H9 (cell line): ENCODE data around the gene TRABD2B. TPM values are rescaled to one million over a fixed set of nuclear protein-coding genes. Genes with fewer than 3 reads are reported as not detected.
A peak's percentile ranks its signal among the peaks of the same experiment; 100 is the strongest.

ENCODE experiments used
- DNase-seq: peaks from one replicate; pipeline ENCODE4 v3.0.0-alpha.2; 2017
- H2AFZ ChIP-seq: one replicate; pipeline ENCODE4 v1.6.1; 2013; ENCODE audit warnings: mild to moderate bottlenecking, low read length, control low read depth, moderate library complexity
- H2AK5ac ChIP-seq: 2 replicates; pipeline ENCODE4 v1.6.1; 2013; ENCODE audit warnings: low read length, control low read depth, mixed read lengths; ENCODE audit not compliant: insufficient read length
- H2BK120ac ChIP-seq: one replicate; pipeline ENCODE4 v1.6.1; 2013; ENCODE audit warnings: low read depth, mild to moderate bottlenecking, low read length, control low read depth, inconsistent platforms; ENCODE audit not compliant: poor library complexity, severe bottlenecking
- H2BK12ac ChIP-seq: 2 replicates; pipeline ENCODE4 v1.6.1; 2013; ENCODE audit warnings: low read length, control low read depth, mixed read lengths, low read depth; ENCODE audit not compliant: insufficient read length
- H2BK15ac ChIP-seq: 2 replicates; pipeline ENCODE4 v1.6.1; 2013; ENCODE audit warnings: low read depth, low read length, control low read depth
- H2BK20ac ChIP-seq: one replicate; pipeline ENCODE4 v1.6.1; 2013; ENCODE audit warnings: low read depth, mild to moderate bottlenecking, low read length, control low read depth, inconsistent platforms; ENCODE audit not compliant: poor library complexity, severe bottlenecking
- H2BK5ac ChIP-seq: 2 replicates; pipeline ENCODE4 v1.6.1; 2013; ENCODE audit warnings: low read length, control low read depth, mixed read lengths; ENCODE audit not compliant: insufficient read length
- H3K14ac ChIP-seq: 2 replicates; pipeline ENCODE4 v1.6.1; 2013; ENCODE audit warnings: low read length, control low read depth; ENCODE audit not compliant: insufficient read depth
- H3K18ac ChIP-seq: 2 replicates; pipeline ENCODE4 v1.6.1; 2013; ENCODE audit warnings: low read depth, mild to moderate bottlenecking, mixed read lengths, low read length, control low read depth; ENCODE audit not compliant: insufficient read length
- H3K23ac ChIP-seq: 2 replicates; pipeline ENCODE4 v1.6.1; 2013; ENCODE audit warnings: low read length, control low read depth, mixed read lengths, low read depth; ENCODE audit not compliant: insufficient read length
- H3K23me2 ChIP-seq: 2 replicates; pipeline ENCODE4 v1.6.1; 2013; ENCODE audit warnings: low read depth, mild to moderate bottlenecking, mixed read lengths, low read length, control low read depth; ENCODE audit not compliant: insufficient read length, poor library complexity, severe bottlenecking
- H3K27ac ChIP-seq: 2 replicates; pipeline ENCODE4 v1.5.1; 2013; ENCODE audit warnings: low read length, control low read depth, mixed read lengths, low read depth; ENCODE audit not compliant: insufficient read length
- H3K27me3 ChIP-seq: 2 replicates; pipeline ENCODE4 v1.6.1; 2013; ENCODE audit warnings: low read length, control low read depth, inconsistent platforms; ENCODE audit not compliant: insufficient read depth
- H3K4ac ChIP-seq: 2 replicates; pipeline ENCODE4 v1.6.1; 2013; ENCODE audit warnings: low read depth, mild to moderate bottlenecking, control low read depth, inconsistent platforms, low read length, moderate library complexity
- H3K4me1 ChIP-seq: 2 replicates; pipeline ENCODE4 v1.6.1; 2013; ENCODE audit warnings: low read length, control low read depth, inconsistent platforms; ENCODE audit not compliant: insufficient read depth
- H3K4me2 ChIP-seq: 2 replicates; pipeline ENCODE4 v1.6.1; 2013; ENCODE audit warnings: low read length, control low read depth, mixed read lengths; ENCODE audit not compliant: insufficient read length, insufficient read depth
- H3K56ac ChIP-seq: 2 replicates; pipeline ENCODE4 v1.6.1; 2013; ENCODE audit warnings: low read depth, mild to moderate bottlenecking, mixed read lengths, low read length, control low read depth; ENCODE audit not compliant: insufficient read length
- H3K79me1 ChIP-seq: 2 replicates; pipeline ENCODE4 v1.6.1; 2013; ENCODE audit warnings: low read depth, mild to moderate bottlenecking, moderate library complexity, low read length, control low read depth, inconsistent platforms; ENCODE audit not compliant: insufficient read depth, poor library complexity, severe bottlenecking
- H3K79me2 ChIP-seq: 2 replicates; pipeline ENCODE4 v1.6.1; 2013; ENCODE audit warnings: low read length, control low read depth, inconsistent platforms; ENCODE audit not compliant: insufficient read depth
- H3K9ac ChIP-seq: 2 replicates; pipeline ENCODE4 v1.6.1; 2013; ENCODE audit warnings: low read length, control low read depth, mixed read lengths; ENCODE audit not compliant: insufficient read length; ENCODE audit errors: extremely low read depth
- H3K9me3 ChIP-seq: one replicate; pipeline ENCODE4 v1.6.1; 2013; ENCODE audit warnings: low read depth, low read length, inconsistent platforms; ENCODE audit not compliant: control insufficient read depth
- H3T11ph ChIP-seq: one replicate; pipeline ENCODE4 v1.6.1; 2013; ENCODE audit warnings: mild to moderate bottlenecking, low read length, control low read depth, inconsistent platforms
- H4K20me1 ChIP-seq: one replicate; pipeline ENCODE4 v1.6.1; 2013; ENCODE audit not compliant: control insufficient read depth, insufficient read length, insufficient read depth
- H4K5ac ChIP-seq: 2 replicates; pipeline ENCODE4 v1.6.1; 2013; ENCODE audit warnings: low read depth, mild to moderate bottlenecking, mixed read lengths, low read length, control low read depth; ENCODE audit not compliant: insufficient read length
- H4K8ac ChIP-seq: replicated peaks from 2 replicates; pipeline ENCODE4 v1.6.1; 2013; ENCODE audit warnings: low read length, control low read depth, mixed read lengths, low read depth; ENCODE audit not compliant: insufficient read length
- H4K91ac ChIP-seq: 2 replicates; pipeline ENCODE4 v1.6.1; 2013; ENCODE audit warnings: low read depth, mild to moderate bottlenecking, moderate library complexity, mixed read lengths, low read length, control low read depth; ENCODE audit not compliant: insufficient read length
- H3K27ac Mint-ChIP-seq, 3 experiments: 2 replicates in 2 of 3; 3 replicates in 1 of 3; pipeline ENCODE4 v1.8.0; 2020 to 2021; ENCODE audit warnings: mixed read lengths in 3 of 3, mild to moderate bottlenecking in 1 of 3, moderate library complexity in 1 of 3
- H3K27me3 Mint-ChIP-seq: 2 replicates; pipeline ENCODE4 v1.8.0; 2021; ENCODE audit warnings: low read depth, mild to moderate bottlenecking, moderate library complexity, mixed read lengths
- H3K36me3 Mint-ChIP-seq, 3 experiments: 2 replicates in 2 of 3; 3 replicates in 1 of 3; pipeline ENCODE4 v1.8.0; 2020 to 2021; ENCODE audit warnings: low read depth in 3 of 3, mixed read lengths in 3 of 3; ENCODE audit not compliant: insufficient read depth in 1 of 3
- H3K4me1 Mint-ChIP-seq, 2 experiments: 2 replicates each; pipeline ENCODE4 v1.8.0; 2020; ENCODE audit warnings: mixed read lengths in 2 of 2
- H3K4me3 Mint-ChIP-seq, 2 experiments: 2 replicates in 1 of 2; 3 replicates in 1 of 2; pipeline ENCODE4 v1.8.0; 2020 to 2021; ENCODE audit warnings: mild to moderate bottlenecking in 2 of 2, mixed read lengths in 2 of 2, moderate library complexity in 1 of 2
- H3K9me3 Mint-ChIP-seq, 2 experiments: 2 replicates in 1 of 2; 3 replicates in 1 of 2; pipeline ENCODE4 v1.8.0; 2020; ENCODE audit warnings: mild to moderate bottlenecking in 2 of 2, mixed read lengths in 2 of 2, moderate library complexity in 1 of 2
- CTCF ChIP-seq: fragments of 200-600 bp; sonication (generic); conservative IDR thresholded peaks from 3 replicates; pipeline ENCODE4 v1.8.0; 2021; ENCODE audit warnings: antibody characterized with exemption, mild to moderate bottlenecking
- WGBS: extraction: QIAGEN DNeasy Blood & Tissue Kit; methylation state at CpG from one replicate; pipeline ENCODE4 v1.1.7; 2013; ENCODE audit warnings: missing lambda C conversion rate, low lambda C conversion rate, mixed read lengths; ENCODE audit not compliant: insufficient read length; ENCODE audit errors: extremely low coverage; 5-methylcytosine and 5-hydroxymethylcytosine counted together
- total RNA-seq: library from RNA; stranded (reverse); gene quantifications from 2 replicates; pipeline ENCODE4 v1.2.1, GENCODE V29; 2021

The TRABD2B gene
- total RNA-seq, 1 experiment from 2014 or later: 2.3 TPM

GRCh38 chr1:47875831-47876586, 121.2 kb downstream of the TRABD2B start:
- TF ChIP-seq CTCF: no peak
- Histone ChIP-seq H2AFZ (no peak overlapping the region), H4K91ac (no peak overlapping the region), H2BK20ac (no peak overlapping the region), H2AK5ac (no peak overlapping the region), H3T11ph (no peak overlapping the region), H3K56ac (no peak overlapping the region), H3K79me1 (no peaks in the 10 kb centered on the region), H3K14ac (no peak overlapping the region), H3K18ac (no peak overlapping the region), H4K5ac (no peak overlapping the region), H3K27me3 (no peaks in the 10 kb centered on the region), H2BK5ac (no peak overlapping the region), H3K9ac (no peak overlapping the region), H3K4me1 (no peaks in the 10 kb centered on the region), H2BK12ac (no peak overlapping the region), H3K27ac (no peak overlapping the region), H3K4me2 (no peak overlapping the region), H3K23ac (no peak overlapping the region), H2BK15ac (no peak overlapping the region), H3K4ac (no peak overlapping the region), H3K23me2 (no peaks in the 10 kb centered on the region), H4K8ac (no peak overlapping the region), H2BK120ac (no peak overlapping the region), H3K9me3 (no peaks in the 10 kb centered on the region), H3K79me2 (no peaks in the 10 kb centered on the region), H4K20me1 (no peaks in the 10 kb centered on the region)
- H3K9me3 Mint-ChIP-seq: no peaks in the 10 kb centered on the region
- no CpG with 5 or more reads among the region's 5 CpGs for WGBS
- no peaks in the 10 kb centered on the region; the same call in 1 of the 2 replicates for H3K27me3 Mint-ChIP-seq
- H3K4me1 Mint-ChIP-seq: peaks cover 12 to 16% of the 10 kb centered on the region in 2 experiments; a peak in 3 of 4 replicates
- DNase-seq: no peak
- peak overlapping the region in 2 of 3 experiments; percentile 49 to 76; a peak in 3 of 7 replicates for H3K27ac Mint-ChIP-seq
- no peaks in the 10 kb centered on the region; a peak in 1 of 7 replicates for H3K36me3 Mint-ChIP-seq
- H3K4me3 Mint-ChIP-seq: no peak overlapping the region
